Embryonic facial prominence (tissue), 1 donor: ENCODE results near the gene EPPIN.

Experiments used
- DNase-seq: peaks from one replicate; pipeline ENCODE4 v3.0.0-alpha.2; 2016; ENCODE audit errors: extremely low spot score

Gene EPPIN

GRCh38 chr20:45538209-45538799 is 8.9 kb downstream of the EPPIN start:
- DNase-seq, result no peak

- DNase-seq, result no peak
Measured at GRCh38 chr20:45527294-45527693, 19.9 kb downstream of the EPPIN start.

GRCh38 chr20:45523821-45524220 is 23.4 kb downstream of the EPPIN start:
- DNase-seq, result no peak

- DNase-seq, result no peak
Measured at GRCh38 chr20:45518282-45518681, 28.9 kb downstream of the EPPIN start.

GRCh38 chr20:45515147-45515913 is 31.9 kb downstream of the EPPIN start, which contains the start of gene SPINT3:
Gene SPINT3 (minus strand): TSS chr20:45515622. CDS start chr20:45515608, 14 bp downstream.
- DNase-seq, result no peak

GRCh38 chr20:45510242-45510862 is 36.8 kb downstream of the EPPIN start:
- DNase-seq, result no peak

GRCh38 chr20:45509091-45509490 is 38.1 kb downstream of the EPPIN start:
- no peak for DNase-seq

- DNase-seq, result no peak
Measured at GRCh38 chr20:45508068-45508886, 38.9 kb downstream of the EPPIN start.

- DNase-seq, result no peak
Measured at GRCh38 chr20:45507011-45507820, 40.0 kb downstream of the EPPIN start.

- no peak for DNase-seq
Measured at GRCh38 chr20:45506398-45506797, 40.8 kb downstream of the EPPIN start.

GRCh38 chr20:45503403-45503802 is 43.8 kb downstream of the EPPIN start:
- DNase-seq, result no peak

GRCh38 chr20:45502561-45502960 is 44.6 kb downstream of the EPPIN start:
- DNase-seq, result no peak

- no peak for DNase-seq
Measured at GRCh38 chr20:45501600-45501999, 45.6 kb downstream of the EPPIN start.

- no peak for DNase-seq
Measured at GRCh38 chr20:45500022-45500421, 47.2 kb downstream of the EPPIN start.

- no peak for DNase-seq
Measured at GRCh38 chr20:45497971-45498494, 49.2 kb downstream of the EPPIN start.

- no peak for DNase-seq
Measured at GRCh38 chr20:45496166-45496565, 51.0 kb downstream of the EPPIN start.

- DNase-seq, result no peak
Measured at GRCh38 chr20:45495501-45495941, 51.7 kb downstream of the EPPIN start.
